GM19099 (cell line): ENCODE results near the gene NQO1.

Experiments
- POLR2A ChIP-seq: IDR thresholded peaks from 3 replicates; pipeline ENCODE4 v1.6.1; 2011; ENCODE audit warnings: low read depth; ENCODE audit not compliant: insufficient read length; ENCODE audit errors: extremely low read depth

NQO1 gene

GRCh38 chr16:69691980-69692911 is 34.1 kb downstream of the NQO1 start:
- TF ChIP-seq POLR2A, result no peak

- no peak for TF ChIP-seq POLR2A
These were observed 37.8 kb downstream of the NQO1 start for GRCh38 chr16:69688589-69688988.

GRCh38 chr16:69680358-69680757 is 46.0 kb downstream of the NQO1 start:
- TF ChIP-seq POLR2A, result no peak

- TF ChIP-seq POLR2A, result no peak
These were observed 53.2 kb downstream of the NQO1 start for GRCh38 chr16:69672998-69673713.

- no peak for TF ChIP-seq POLR2A
These were observed 53.9 kb downstream of the NQO1 start for GRCh38 chr16:69672315-69672997.

- TF ChIP-seq POLR2A, result no peak
These were observed 56.8 kb downstream of the NQO1 start for GRCh38 chr16:69669577-69669976.

GRCh38 chr16:69663846-69664245 is 62.5 kb downstream of the NQO1 start:
- TF ChIP-seq POLR2A, result no peak

- no peak for TF ChIP-seq POLR2A
These were observed 63.5 kb downstream of the NQO1 start for GRCh38 chr16:69662901-69663300.

GRCh38 chr16:69660166-69660565 is 66.2 kb downstream of the NQO1 start:
- TF ChIP-seq POLR2A, result no peak
